Aorta (tissue), 5 donors: ENCODE data around the gene ZSCAN5B. TPM values are rescaled to one million over a fixed set of nuclear protein-coding genes. Genes with fewer than 3 reads are reported as not detected.
A peak's percentile ranks its signal among the peaks of the same experiment; 100 is the strongest.
"Not testable (repeated sequence)": the region's sequence is repeated elsewhere in the genome, so short reads cannot be mapped to it uniquely, and the experiment has no call there.

ENCODE experiments used
- ATAC-seq: fragments of 200-7000 bp; cut with Tn5 transposase; one replicate; pipeline ENCODE4 v1.9.1; 2022; ENCODE audit warnings: moderate library complexity; ENCODE audit not compliant: low FRiP score
- DNase-seq, 2 donors: peaks; one replicate each; pipeline ENCODE4 v3.0.0-alpha.2; 2020
- H3K27ac ChIP-seq, 2 donors: one replicate each; pipeline ENCODE4 v1.5.1; 2013; ENCODE audit warnings: low read length in 2 of 2, mild to moderate bottlenecking in 2 of 2, moderate library complexity in 2 of 2, control low read depth in 1 of 2, inconsistent platforms in 1 of 2, low read depth in 1 of 2
- H3K27me3 ChIP-seq, 2 donors: one replicate each; pipeline ENCODE4 v1.6.1; 2013; ENCODE audit warnings: control low read depth in 1 of 2, low read length in 1 of 2, mild to moderate bottlenecking in 1 of 2, moderate library complexity in 1 of 2; ENCODE audit not compliant: insufficient read depth in 2 of 2, control insufficient read depth in 1 of 2
- H3K36me3 ChIP-seq, 2 donors: one replicate each; pipeline ENCODE4 v1.6.1; 2013; ENCODE audit warnings: control low read depth in 1 of 2, low read length in 1 of 2, mild to moderate bottlenecking in 1 of 2; ENCODE audit not compliant: insufficient read depth in 2 of 2, control insufficient read depth in 1 of 2
- H3K4me1 ChIP-seq, 2 donors: one replicate each; pipeline ENCODE4 v1.6.1; 2013; ENCODE audit warnings: low read length in 2 of 2, control low read depth in 1 of 2, mild to moderate bottlenecking in 1 of 2, moderate library complexity in 1 of 2; ENCODE audit not compliant: insufficient read depth in 2 of 2, control insufficient read depth in 1 of 2
- H3K4me3 ChIP-seq, 2 donors: one replicate each; pipeline ENCODE4 v1.5.1; 2013; ENCODE audit warnings: low read length in 2 of 2, control low read depth in 1 of 2, mild to moderate bottlenecking in 1 of 2
- H3K9me3 ChIP-seq: one replicate; pipeline ENCODE4 v1.6.1; 2013; ENCODE audit warnings: mild to moderate bottlenecking, low read length; ENCODE audit not compliant: control insufficient read depth
- WGBS, 2 donors: extraction: QIAGEN DNeasy Blood & Tissue Kit; methylation state at CpG; one replicate each; pipeline ENCODE4 v1.1.7; 2013; 5-methylcytosine and 5-hydroxymethylcytosine counted together
- intact Hi-C, 2 donors: fragments of 100-400 bp; cut with DNase I; formaldehyde crosslinking; loops; one replicate each; pipeline versions ENCODE4 v1.14.2 to v1.15.0; 2022
- polyA plus RNA-seq, 2 donors: library from polyadenylated mRNA; stranded (reverse); fragments of 200-250 nt; gene quantifications; one replicate each; pipeline ENCODE4 v1.2.3, GENCODE V29; 2013
- total RNA-seq, 2 donors: library from RNA; stranded (reverse); fragmentation: NEBNext Ultra II Directional; extraction: Animal tissue kit (Norgen Biotek cat#: 25700); gene quantifications; one replicate each; pipeline ENCODE4 v1.2.1, GENCODE V29; 2021
- donor health status: healthy with polysubstance abuse.
- donor health status: Bipolar disorder and iron deficiency.
- donor health status: DM: no; HTN: no; CAD: no.
- donor health status: DM: no; HTN: no; CAD: no.
- donor health status: DM: yes; HTN: yes; CAD: no.

The ZSCAN5B gene
- total and polyA plus RNA-seq, 4 donors = not detected

DNA sequence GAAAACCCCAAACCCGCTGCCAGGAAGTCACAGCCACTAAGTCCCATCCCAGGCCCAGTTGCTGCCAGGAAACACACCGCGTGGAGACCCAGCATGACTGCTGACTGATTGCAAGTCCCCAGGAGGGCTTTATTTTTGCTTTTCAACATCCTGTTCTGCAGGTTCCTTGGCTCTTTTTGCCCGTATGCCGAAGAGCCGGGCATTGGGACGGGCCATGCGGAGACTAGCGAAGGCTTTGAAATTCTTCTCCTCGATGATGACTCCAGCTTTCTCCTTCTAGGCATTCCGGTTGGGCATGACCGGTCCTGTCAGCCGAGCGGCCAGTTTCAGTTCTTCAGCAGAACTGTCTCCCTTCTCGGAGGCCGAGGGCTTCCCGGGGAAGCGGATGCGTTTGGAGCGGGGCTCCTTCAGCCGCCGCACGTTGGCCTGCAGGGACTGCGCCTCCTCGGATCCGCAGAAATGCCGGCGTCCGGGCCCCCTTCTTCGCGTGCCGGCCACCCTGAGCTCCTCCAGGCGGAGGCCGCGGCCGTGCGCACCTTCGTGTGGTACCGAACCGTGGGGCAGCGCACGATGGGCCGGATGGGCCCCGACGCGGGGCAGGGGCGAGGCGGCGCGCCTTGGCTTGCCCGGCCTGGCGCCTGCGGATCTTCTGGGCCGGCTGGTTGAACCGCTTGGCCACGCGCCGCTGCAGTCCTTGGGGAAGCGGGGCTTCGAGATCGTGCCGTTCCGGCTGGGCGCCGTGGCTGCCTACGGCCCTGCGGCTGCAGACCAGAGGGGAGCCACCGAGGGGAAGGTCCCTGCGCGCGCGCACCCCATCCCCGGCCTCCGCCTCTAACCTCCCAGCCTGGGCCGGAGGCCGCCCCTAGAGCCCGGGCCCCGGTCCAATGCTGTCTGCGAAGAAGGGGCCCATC, 19.7 kb upstream of the ZSCAN5B start:
- H3K4me1 ChIP-seq = no peaks in the 10 kb centered on the region
- WGBS, 2 donors = 3 to 4% methylated on average over 71 to 79 of the region's 79 CpGs
- intact Hi-C loops = no loop called here
- H3K36me3 ChIP-seq = no peaks in the 10 kb centered on the region
- H3K4me3 ChIP-seq = no peak overlapping the region
- H3K9me3 ChIP-seq = no peaks in the 10 kb centered on the region
- no peak overlapping the region for H3K27ac ChIP-seq
- DNase-seq (peak in 1 of 2 donors; percentile 48), ATAC-seq (peak; percentile 44)
- no peaks in the 10 kb centered on the region for H3K27me3 ChIP-seq

DNA sequence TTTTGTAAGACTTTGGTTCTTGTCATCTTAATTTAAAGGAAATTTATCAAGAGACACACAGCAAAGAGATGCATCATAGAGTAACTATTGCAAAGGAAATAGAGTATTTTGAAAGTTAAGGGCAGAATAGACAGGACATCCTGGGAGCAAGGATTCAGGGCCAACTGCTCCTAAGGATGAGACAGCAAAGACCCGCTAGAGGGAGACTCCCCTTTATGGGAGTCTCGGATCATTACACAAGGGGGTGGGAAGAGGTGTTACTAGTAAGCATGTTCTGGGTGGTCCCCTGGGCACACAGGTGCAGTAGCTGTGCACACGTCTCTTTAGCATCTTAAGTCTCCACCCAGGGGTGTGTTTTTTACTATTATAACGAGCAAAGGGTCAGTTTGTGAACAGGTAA, 14.1 kb upstream of the ZSCAN5B start:
- ATAC-seq = no peak
- H3K4me3 ChIP-seq = no peak overlapping the region
- 58 to 67% methylated on average over 4 of the region's 4 CpGs for WGBS, 2 donors
- no peaks in the 10 kb centered on the region for H3K9me3 ChIP-seq
- DNase-seq = no peak
- H3K27me3 ChIP-seq = no peaks in the 10 kb centered on the region
- intact Hi-C loops = no loop called here
- no peak overlapping the region for H3K27ac ChIP-seq
- no peaks in the 10 kb centered on the region for H3K4me1 ChIP-seq
- H3K36me3 ChIP-seq = no peaks in the 10 kb centered on the region

DNA sequence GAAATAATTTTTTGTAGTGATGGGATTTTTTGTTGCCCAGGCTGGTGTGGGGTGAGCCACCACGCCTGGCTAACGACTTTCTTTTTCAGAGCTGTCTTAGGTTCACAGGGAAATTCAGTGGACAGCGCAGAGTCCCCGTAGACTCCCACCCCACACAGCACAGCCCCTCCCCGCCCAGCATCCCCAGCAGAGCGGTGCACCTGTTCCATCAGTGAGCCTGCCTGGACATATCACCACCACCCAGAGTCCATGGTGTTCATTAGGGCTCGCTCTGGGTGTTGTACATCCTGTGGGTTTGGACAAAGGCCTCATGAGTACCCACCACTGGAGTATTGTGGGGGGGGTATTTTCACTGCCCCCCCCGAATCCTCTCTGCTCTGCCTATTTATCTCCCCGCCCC, 12.5 kb upstream of the ZSCAN5B start:
- H3K4me3 ChIP-seq, DNase-seq, H3K9me3 ChIP-seq, H3K27me3 ChIP-seq, H3K27ac ChIP-seq, ATAC-seq, intact Hi-C loops, H3K36me3 ChIP-seq, H3K4me1 ChIP-seq: not testable (repeated sequence)
- 86 to 88% methylated on average over 9 of the region's 9 CpGs for WGBS, 2 donors

DNA sequence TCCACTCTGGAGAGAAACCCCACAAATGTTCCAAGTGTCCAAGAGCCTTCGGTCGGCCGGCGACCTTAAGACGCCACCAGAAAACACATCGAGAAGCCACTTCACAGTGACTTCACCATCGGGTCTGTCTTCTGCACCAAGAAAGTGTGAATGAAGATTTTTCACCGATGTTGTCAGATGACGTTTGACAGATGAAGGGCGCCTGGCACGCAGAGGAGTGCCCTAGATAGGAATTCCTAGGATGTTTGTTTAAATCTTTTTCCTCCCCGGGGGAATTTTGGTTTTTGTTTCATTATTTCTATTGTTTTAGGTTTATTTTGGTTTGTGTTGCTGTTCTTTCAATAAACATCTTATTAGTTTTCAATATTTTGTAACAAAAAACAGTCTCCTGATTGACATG, 11.5 kb upstream of the ZSCAN5B start:
- no peaks in the 10 kb centered on the region for H3K27me3 ChIP-seq
- DNase-seq = no peak
- 76% methylated on average over 12 of the region's 12 CpGs for WGBS, 2 donors
- no peak overlapping the region for H3K27ac ChIP-seq
- H3K4me1 ChIP-seq = no peaks in the 10 kb centered on the region
- H3K36me3 ChIP-seq = no peaks in the 10 kb centered on the region
- ATAC-seq = no peak
- H3K9me3 ChIP-seq = no peaks in the 10 kb centered on the region
- H3K4me3 ChIP-seq = no peak overlapping the region
- intact Hi-C loops = no loop called here

DNA sequence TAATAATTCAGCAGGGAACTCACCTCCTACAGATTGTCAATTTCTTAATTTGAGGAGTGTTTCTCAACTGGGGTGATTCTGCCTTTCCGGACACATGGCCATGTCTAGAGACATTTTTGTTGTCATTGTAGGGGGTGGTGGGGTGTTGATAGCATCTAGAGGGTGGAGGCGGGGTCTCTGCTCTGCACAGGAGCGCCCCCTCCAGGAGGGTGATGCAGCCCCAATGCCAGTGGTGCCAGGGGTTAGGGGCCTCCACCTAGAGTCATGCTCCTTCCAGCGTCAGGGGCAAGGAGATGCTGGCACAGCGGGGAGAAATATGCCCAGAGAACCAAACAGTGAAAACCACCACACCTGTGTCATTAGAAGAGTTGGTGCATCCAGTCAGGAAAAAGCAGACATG, 10.0 kb upstream of the ZSCAN5B start:
- DNase-seq, H3K9me3 ChIP-seq, H3K27me3 ChIP-seq, H3K27ac ChIP-seq, H3K4me1 ChIP-seq, ATAC-seq, intact Hi-C loops, H3K4me3 ChIP-seq, H3K36me3 ChIP-seq: not testable (repeated sequence)
- 67 to 76% methylated on average over 4 to 5 of the region's 5 CpGs for WGBS, 2 donors

DNA sequence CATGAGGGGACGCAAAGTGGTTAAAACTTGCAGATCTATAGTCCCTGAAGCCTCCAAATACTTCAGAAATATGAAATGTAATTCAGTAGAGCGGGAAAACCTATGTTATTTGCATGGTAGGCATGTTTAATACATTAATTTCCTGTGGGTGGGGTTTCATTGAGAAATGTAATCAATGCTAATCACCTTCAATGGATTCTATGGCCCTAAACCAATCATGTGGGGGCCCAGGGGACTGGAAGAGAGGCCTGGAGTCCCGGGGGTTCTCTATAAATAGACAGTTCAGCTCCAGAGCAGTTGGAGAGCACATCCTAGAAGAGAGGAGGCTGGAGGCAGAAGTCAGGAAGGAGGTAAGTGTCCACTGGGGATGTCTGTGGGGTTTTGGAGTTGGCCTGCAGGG, 4.4 kb upstream of the ZSCAN5B start, which contains the start of gene ZSCAN5C:
ZSCAN5C (plus strand) TSS at position 301 of the 400 bp plus-strand sequence. CDS start 3,641 bp downstream, outside the sequence.
- Histone ChIP-seq H3K27ac (no peak within 1 kb of the TSS), H3K36me3 (no peaks in the 10 kb centered on the region), H3K27me3 (no peaks in the 10 kb centered on the region), H3K4me3 (no peak within 1 kb of the TSS), H3K4me1 (no peaks in the 10 kb centered on the region), H3K9me3 (no peaks in the 10 kb centered on the region)
- DNase-seq = no peak
- intact Hi-C loops = no loop called here
- no peak for ATAC-seq
- WGBS, 2 donors = 55 to 58% methylated on average over 3 of the region's 3 CpGs

DNA sequence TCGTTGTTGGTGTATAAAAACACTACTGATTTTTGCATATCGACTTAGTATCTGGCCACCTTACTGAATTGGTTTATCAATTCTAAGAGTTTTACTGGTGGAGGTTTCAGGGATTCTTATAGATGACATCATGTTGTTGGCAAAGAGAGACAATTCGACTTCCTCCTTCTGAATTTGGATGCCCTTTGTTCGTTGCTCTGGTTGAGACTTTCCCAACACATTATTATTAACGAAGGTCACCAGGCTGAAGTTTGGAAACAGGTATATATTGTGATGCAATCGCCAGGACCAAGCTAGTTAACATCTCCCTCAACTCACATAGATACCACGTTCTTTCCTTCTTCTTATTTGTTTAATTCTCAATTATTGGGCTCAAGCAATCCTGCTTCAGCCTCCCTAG, 2.1 kb upstream of the ZSCAN5B start:
- Histone ChIP-seq H3K4me1 (no peaks in the 10 kb centered on the region), H3K27ac (no peak overlapping the region), H3K27me3 (no peaks in the 10 kb centered on the region), H3K4me3 (no peak overlapping the region), H3K36me3 (no peaks in the 10 kb centered on the region), H3K9me3 (no peaks in the 10 kb centered on the region)
- DNase-seq (no peak), ATAC-seq (no peak)
- 56 to 60% methylated on average over 7 of the region's 7 CpGs for WGBS, 2 donors
- intact Hi-C loops = no loop called here

DNA sequence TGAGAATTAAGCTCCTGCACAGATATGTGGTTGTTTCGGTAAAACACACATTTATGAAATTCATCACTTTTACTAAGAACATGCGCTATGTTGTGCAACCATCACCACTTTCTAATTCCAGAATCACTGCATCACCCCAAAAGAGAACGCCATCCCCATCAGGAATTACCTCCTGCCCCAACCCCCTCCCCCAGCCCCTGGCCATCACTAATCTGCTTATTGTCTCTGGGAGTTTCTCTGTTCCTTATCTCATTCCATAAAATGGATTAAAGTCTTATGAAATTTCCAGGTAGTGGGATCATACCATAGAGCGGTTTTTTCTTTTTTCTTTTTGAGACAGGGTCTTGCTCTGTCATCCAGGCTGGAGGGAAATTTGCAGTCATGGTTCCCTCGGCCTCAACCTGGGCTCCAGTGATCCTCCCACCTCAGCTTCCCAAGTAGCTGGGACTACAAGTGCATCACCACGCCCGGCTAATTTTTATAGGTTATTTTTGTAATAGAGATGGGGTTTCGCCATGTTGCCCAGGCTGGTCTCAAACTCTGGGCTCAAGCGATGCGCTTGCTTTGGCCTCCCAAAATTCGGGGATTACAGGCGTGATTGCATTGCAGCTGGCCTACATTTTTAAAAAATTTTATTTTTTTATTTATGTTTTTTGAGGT, 3.5 kb downstream of the ZSCAN5B start:
- H3K4me1 ChIP-seq = no peaks in the 10 kb centered on the region
- no peak for DNase-seq
- WGBS, 2 donors = 85% methylated on average over 12 of the region's 12 CpGs
- H3K27ac ChIP-seq = no peak overlapping the region
- H3K36me3 ChIP-seq = no peaks in the 10 kb centered on the region
- H3K9me3 ChIP-seq = no peaks in the 10 kb centered on the region
- no peak overlapping the region for H3K4me3 ChIP-seq
- intact Hi-C loops = no loop called here
- no peak for ATAC-seq
- H3K27me3 ChIP-seq = no peaks in the 10 kb centered on the region

DNA sequence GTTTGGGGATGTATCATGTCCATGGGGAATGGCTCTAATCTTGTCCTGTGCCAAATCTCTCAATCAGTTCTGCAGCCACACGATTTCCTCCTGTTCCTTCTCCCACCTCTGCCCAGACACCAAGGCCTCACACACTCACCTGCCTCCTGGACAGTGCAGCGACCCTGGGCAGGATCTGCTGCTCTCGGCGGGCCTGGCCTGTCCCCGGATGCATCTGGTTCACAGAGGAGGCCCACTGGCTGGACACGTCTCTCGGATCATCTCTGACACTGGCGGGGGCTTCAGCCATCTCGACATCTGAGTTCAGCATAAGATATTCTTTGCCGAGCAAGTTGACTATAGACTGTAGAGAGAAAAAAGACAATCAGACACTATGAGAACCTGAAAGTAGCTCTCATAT, 5.9 kb downstream of the ZSCAN5B start:
- ATAC-seq (no peak), DNase-seq (no peak)
- Histone ChIP-seq H3K4me1 (no peaks in the 10 kb centered on the region), H3K4me3 (no peak overlapping the region), H3K27me3 (no peaks in the 10 kb centered on the region), H3K27ac (no peak overlapping the region), H3K36me3 (no peaks in the 10 kb centered on the region), H3K9me3 (no peaks in the 10 kb centered on the region)
- intact Hi-C loops = no loop called here
- WGBS, 2 donors = 81 to 85% methylated on average over 10 of the region's 10 CpGs
